Nephron (organoid): Measurements from ENCODE around the gene CAPZA2.

Source experiments
- H3K27ac Mint-ChIP-seq, 3 experiments: 2 replicates each; pipeline ENCODE4 v1.8.0; 2020; ENCODE audit warnings: mixed read lengths in 3 of 3, mild to moderate bottlenecking in 2 of 3, moderate library complexity in 1 of 3
- H3K27me3 Mint-ChIP-seq: 2 replicates; pipeline ENCODE4 v1.8.0; 2021; ENCODE audit warnings: low read depth, mild to moderate bottlenecking, moderate library complexity, mixed read lengths
- H3K36me3 Mint-ChIP-seq: 2 replicates; pipeline ENCODE4 v1.8.0; 2020; ENCODE audit warnings: low read depth, mixed read lengths
- H3K4me1 Mint-ChIP-seq: 2 replicates; pipeline ENCODE4 v1.8.0; 2020; ENCODE audit warnings: mixed read lengths
- H3K4me3 Mint-ChIP-seq, 3 experiments: 2 replicates each; pipeline ENCODE4 v1.8.0; 2020; ENCODE audit warnings: mild to moderate bottlenecking in 3 of 3, mixed read lengths in 3 of 3, moderate library complexity in 2 of 3
- H3K9me3 Mint-ChIP-seq: 2 replicates; pipeline ENCODE4 v1.8.0; 2020; ENCODE audit warnings: mixed read lengths
- CTCF ChIP-seq, 3 experiments: fragments of 200-600 bp; sonication (generic); IDR thresholded peaks; one replicate each; pipeline ENCODE4 v1.5.0; 2021; ENCODE audit warnings: antibody characterized with exemption in 3 of 3; ENCODE audit not compliant: unreplicated experiment in 3 of 3

CAPZA2 gene

GRCh38 chr7:116863936-116864500 is 1.6 kb downstream of the CAPZA2 start:
- Mint-ChIP-seq H3K4me1 (peaks cover 35% of the 10 kb centered on the region), H3K36me3 (peaks cover 14% of the 10 kb centered on the region), H3K4me3 (peak overlapping the region; percentile 98 to 100 (median 99)), H3K9me3 (no peaks in the 10 kb centered on the region), H3K27ac (peak overlapping the region; percentile 93 to 99 (median 98)), H3K27me3 (no peaks in the 10 kb centered on the region)
- TF ChIP-seq CTCF (IDR thresholded peaks at IDR 0.05; ENCODE audit: unreplicated experiment in 3 of 3) = no peak

GRCh38 chr7:116871061-116871700 is 8.8 kb downstream of the CAPZA2 start:
- Mint-ChIP-seq H3K27ac (peak overlapping the region in 1 of 3 experiments; percentile 61), H3K27me3 (no peaks in the 10 kb centered on the region), H3K4me1 (peaks cover 35% of the 10 kb centered on the region)

GRCh38 chr7:116872026-116872425 is 9.6 kb downstream of the CAPZA2 start:
- peaks cover 32% of the 10 kb centered on the region for H3K36me3 Mint-ChIP-seq
- H3K4me3 Mint-ChIP-seq = no peak overlapping the region

More at GRCh38 chr7:116871061-116871700, 8.8 kb downstream of the CAPZA2 start:
- no peak for TF ChIP-seq CTCF (IDR thresholded peaks at IDR 0.05; ENCODE audit: unreplicated experiment in 3 of 3)
- Mint-ChIP-seq H3K9me3 (no peaks in the 10 kb centered on the region), H3K36me3 (peaks cover 35% of the 10 kb centered on the region), H3K4me3 (no peak overlapping the region)

GRCh38 chr7:116873619-116874018 is 11.2 kb downstream of the CAPZA2 start:
- H3K36me3 Mint-ChIP-seq = peaks cover 25% of the 10 kb centered on the region
- no peak for TF ChIP-seq CTCF (IDR thresholded peaks at IDR 0.05; ENCODE audit: unreplicated experiment in 3 of 3)
- H3K9me3 Mint-ChIP-seq = no peaks in the 10 kb centered on the region
- no peaks in the 10 kb centered on the region for H3K27me3 Mint-ChIP-seq
- no peak overlapping the region for H3K4me3 Mint-ChIP-seq
- H3K4me1 Mint-ChIP-seq = peaks cover 20% of the 10 kb centered on the region
- no peak overlapping the region for H3K27ac Mint-ChIP-seq

More at GRCh38 chr7:116872026-116872425, 9.6 kb downstream of the CAPZA2 start:
- no peak for TF ChIP-seq CTCF (IDR thresholded peaks at IDR 0.05; ENCODE audit: unreplicated experiment in 3 of 3)
- Mint-ChIP-seq H3K27ac (peak overlapping the region in 1 of 3 experiments; percentile 61), H3K9me3 (no peaks in the 10 kb centered on the region), H3K27me3 (no peaks in the 10 kb centered on the region), H3K4me1 (peaks cover 29% of the 10 kb centered on the region)

GRCh38 chr7:116876664-116877442 is 14.5 kb downstream of the CAPZA2 start:
- Mint-ChIP-seq H3K9me3 (peaks cover 2% of the 10 kb centered on the region), H3K27me3 (no peaks in the 10 kb centered on the region), H3K4me1 (peaks cover 2% of the 10 kb centered on the region), H3K4me3 (no peak overlapping the region), H3K27ac (no peak overlapping the region), H3K36me3 (peaks cover 29% of the 10 kb centered on the region)
- TF ChIP-seq CTCF (IDR thresholded peaks at IDR 0.05; ENCODE audit: unreplicated experiment in 3 of 3) = no peak
